SU-DHL-6 (cell line): Measurements from ENCODE around the gene SPATA16.

Experiments used
- H2AFZ ChIP-seq: fragments of 200-600 bp; sonication (generic); 2 replicates; pipeline ENCODE4 v1.6.1; 2014; ENCODE audit warnings: low read depth, mild to moderate bottlenecking, moderate library complexity, mixed read lengths, antibody characterized with exemption, low read length; ENCODE audit not compliant: severe bottlenecking
- H3F3A ChIP-seq: fragments of 200-600 bp; shearing (Covaris generic); 2 replicates; pipeline ENCODE4 v1.6.0; 2016; ENCODE audit warnings: antibody characterized with exemption, mild to moderate bottlenecking; ENCODE audit not compliant: insufficient read depth
- H3K27ac ChIP-seq: fragments of 200-600 bp; sonication (generic); 2 replicates; pipeline ENCODE4 v1.5.1; 2016; ENCODE audit warnings: low read depth, mild to moderate bottlenecking, low read length, moderate library complexity, mixed read lengths
- H3K27me3 ChIP-seq: fragments of 200-600 bp; sonication (generic), shearing (Covaris generic); 2 replicates; pipeline ENCODE4 v1.6.0; 2014; ENCODE audit warnings: mild to moderate bottlenecking, low read length
- H3K36me3 ChIP-seq: fragments of 200-600 bp; sonication (generic); 2 replicates; pipeline ENCODE4 v1.6.1; 2014; ENCODE audit warnings: mild to moderate bottlenecking, low read length, mixed read lengths
- H3K4me2 ChIP-seq: fragments of 300-600, 200-600 bp; shearing (Covaris generic), sonication (generic); 2 replicates; pipeline ENCODE4 v1.6.0; 2014; ENCODE audit warnings: low read length, low read depth, mild to moderate bottlenecking; ENCODE audit not compliant: poor library complexity, severe bottlenecking
- H3K4me3 ChIP-seq: fragments of 200-600 bp; sonication (generic); 2 replicates; pipeline ENCODE4 v1.5.1; 2014; ENCODE audit warnings: antibody characterized with exemption, low read length, mild to moderate bottlenecking, mixed read lengths; ENCODE audit not compliant: insufficient read depth, poor library complexity, severe bottlenecking
- H3K79me2 ChIP-seq: fragments of 200-600 bp; sonication (generic); 2 replicates; pipeline ENCODE4 v1.6.1; 2014; ENCODE audit warnings: mild to moderate bottlenecking, low read length, moderate library complexity; ENCODE audit not compliant: insufficient read depth
- H3K9ac ChIP-seq: fragments of 200-600 bp; sonication (generic); 2 replicates; pipeline ENCODE4 v1.7.0; 2014; ENCODE audit warnings: mild to moderate bottlenecking, low read length
- H3K9me2 ChIP-seq: fragments of 200-600 bp; sonication (generic); replicated peaks from 2 replicates; pipeline ENCODE4 v1.6.1; 2014; ENCODE audit warnings: low read length; ENCODE audit not compliant: insufficient read depth
- H3K9me3 ChIP-seq: fragments of 200-600 bp; sonication (generic); 2 replicates; pipeline ENCODE4 v1.6.1; 2014; ENCODE audit warnings: low read length, mixed read lengths; ENCODE audit not compliant: insufficient read depth
- H4K20me1 ChIP-seq: fragments of 200-600 bp; sonication (generic); 2 replicates; pipeline ENCODE4 v1.6.1; 2014; ENCODE audit warnings: low read depth, mild to moderate bottlenecking, antibody characterized with exemption, low read length, moderate library complexity, mixed read lengths
- CTCF ChIP-seq: fragments of 200-600 bp; sonication (generic); IDR thresholded peaks from one replicate; pipeline ENCODE4 v1.5.1; 2017; ENCODE audit warnings: antibody characterized with exemption, mild to moderate bottlenecking, low read length, moderate library complexity; ENCODE audit not compliant: insufficient read depth, poor library complexity, severe bottlenecking
- EZH2phosphoT487 ChIP-seq: fragments of 200-600 bp; sonication (generic), shearing (Covaris generic); conservative IDR thresholded peaks from 2 replicates; pipeline ENCODE4 v1.6.1; 2018; ENCODE audit warnings: mild to moderate bottlenecking, antibody characterized with exemption, low read length, moderate library complexity, mixed read lengths

SPATA16 gene

GRCh38 chr3:173044998-173045397 lies 96.0 kb downstream of the SPATA16 start:
- no peaks in the 10 kb centered on the region for H3K79me2 ChIP-seq
- H3K9ac ChIP-seq, result no peak overlapping the region
- H2AFZ ChIP-seq, result no peak overlapping the region
- TF ChIP-seq EZH2phosphoT487 (no peak), CTCF (no peak)
- H3F3A ChIP-seq, result no peaks in the 10 kb centered on the region
- H3K4me2 ChIP-seq, result no peak overlapping the region
- no peaks in the 10 kb centered on the region for H3K27me3 ChIP-seq
- no peaks in the 10 kb centered on the region for H3K9me3 ChIP-seq
- no peaks in the 10 kb centered on the region for H3K9me2 ChIP-seq
- H3K4me3 ChIP-seq, result no peak overlapping the region
- H3K27ac ChIP-seq, result no peak overlapping the region
- 0 out of 2 replicates have a peak, but pooled peaks cover 2% of the 10 kb centered on the region for H4K20me1 ChIP-seq
- H3K36me3 ChIP-seq, result no peaks in the 10 kb centered on the region

- Histone ChIP-seq H3K9me3 (no peaks in the 10 kb centered on the region), H3K9ac (no peak overlapping the region)
These were observed 97.3 kb downstream of the SPATA16 start for GRCh38 chr3:173043757-173044156.

GRCh38 chr3:173038484-173038871 lies 102.6 kb downstream of the SPATA16 start:
- no peaks in the 10 kb centered on the region for H3K79me2 ChIP-seq
- no peaks in the 10 kb centered on the region for H4K20me1 ChIP-seq
- no peak for TF ChIP-seq CTCF
- TF ChIP-seq EZH2phosphoT487, result no peak
- no peaks in the 10 kb centered on the region for H3F3A ChIP-seq
- no peaks in the 10 kb centered on the region for H3K9me2 ChIP-seq
- H3K27me3 ChIP-seq, result no peaks in the 10 kb centered on the region
- H3K4me3 ChIP-seq, result no peak overlapping the region
- H3K9me3 ChIP-seq, result no peaks in the 10 kb centered on the region
- no peak overlapping the region for H3K4me2 ChIP-seq
- no peaks in the 10 kb centered on the region for H3K36me3 ChIP-seq
- H2AFZ ChIP-seq, result no peak overlapping the region
- H3K9ac ChIP-seq, result no peak overlapping the region
- no peak overlapping the region for H3K27ac ChIP-seq

More at GRCh38 chr3:173043757-173044156, 97.3 kb downstream of the SPATA16 start:
- Histone ChIP-seq H3K4me2 (no peak overlapping the region), H3K79me2 (no peaks in the 10 kb centered on the region), H3K27me3 (no peaks in the 10 kb centered on the region), H3K27ac (no peak overlapping the region), H4K20me1 (0 out of 2 replicates have a peak, but pooled peaks cover 2% of the 10 kb centered on the region), H3K36me3 (no peaks in the 10 kb centered on the region), H3F3A (no peaks in the 10 kb centered on the region), H3K4me3 (no peak overlapping the region), H3K9me2 (no peaks in the 10 kb centered on the region), H2AFZ (no peak overlapping the region)
- TF ChIP-seq EZH2phosphoT487 (no peak), CTCF (no peak)
